ENCODE results near the gene ARSA. TPM values are rescaled to one million over a fixed set of nuclear protein-coding genes. Genes with fewer than 3 reads are reported as not detected.

ARSA gene
- total and polyA plus RNA-seq, 2 of the 13 experiments (the other 11 are each of a cell fraction or from before 2014, with no cell fraction given) = 9.0 to 11.5 TPM

- no peaks in the 10 kb centered on the region for H3K36me3 ChIP-seq (replicated peaks in 1 of 2; ENCODE audit: control insufficient read depth in 1 of 2, insufficient read depth in 2 of 2, low read length in 2 of 2)
- H2AFZ ChIP-seq (ENCODE audit: low read length) = no peak overlapping the region
- H3K4me3 ChIP-seq (replicated peaks in 1 of 3; ENCODE audit: insufficient read depth in 1 of 3, low read depth in 2 of 3, low read length in 3 of 3) = no peak overlapping the region
- in situ Hi-C loops (cut with HindIII; ENCODE audit: extremely low pct_ligation_motif_present, low pct_unique_long_range_greater_than_20kb) = no loop called here
- ChIA-PET CTCF (ENCODE audit: low intra/inter-chr PET ratio, low total read pairs) (no interaction called here), POLR2A (no interaction called here)
- peaks cover 0 to 2% of the 10 kb centered on the region in 2 experiments; a peak in 2 of 5 replicates for H3K27me3 ChIP-seq (ENCODE audit: control insufficient read depth in 1 of 2, insufficient read depth in 2 of 2, low read length in 2 of 2)
- DNase-seq (ENCODE audit: low spot score) = no peak
- FAIRE-seq = no peak
- peaks cover 15% of the 10 kb centered on the region for H3K4me1 ChIP-seq (ENCODE audit: insufficient read depth, low read length)
- no peak for TF ChIP-seq AKNA (CRISPR knock-in tag; IDR thresholded peaks at IDR 0.05; ENCODE audit: borderline replicate concordance)
- no peak for TF ChIP-seq IRF1 (CRISPR knock-in tag; IDR thresholded peaks at IDR 0.05; ENCODE audit: low read depth)
- no peak for TF ChIP-seq ARNT2 (CRISPR knock-in tag; IDR thresholded peaks at IDR 0.05; ENCODE audit: low read depth)
- TF ChIP-seq KDM6A (CRISPR knock-in tag; IDR thresholded peaks at IDR 0.05; ENCODE audit: low read depth) = no peak
- TF ChIP-seq, protein P1, sequence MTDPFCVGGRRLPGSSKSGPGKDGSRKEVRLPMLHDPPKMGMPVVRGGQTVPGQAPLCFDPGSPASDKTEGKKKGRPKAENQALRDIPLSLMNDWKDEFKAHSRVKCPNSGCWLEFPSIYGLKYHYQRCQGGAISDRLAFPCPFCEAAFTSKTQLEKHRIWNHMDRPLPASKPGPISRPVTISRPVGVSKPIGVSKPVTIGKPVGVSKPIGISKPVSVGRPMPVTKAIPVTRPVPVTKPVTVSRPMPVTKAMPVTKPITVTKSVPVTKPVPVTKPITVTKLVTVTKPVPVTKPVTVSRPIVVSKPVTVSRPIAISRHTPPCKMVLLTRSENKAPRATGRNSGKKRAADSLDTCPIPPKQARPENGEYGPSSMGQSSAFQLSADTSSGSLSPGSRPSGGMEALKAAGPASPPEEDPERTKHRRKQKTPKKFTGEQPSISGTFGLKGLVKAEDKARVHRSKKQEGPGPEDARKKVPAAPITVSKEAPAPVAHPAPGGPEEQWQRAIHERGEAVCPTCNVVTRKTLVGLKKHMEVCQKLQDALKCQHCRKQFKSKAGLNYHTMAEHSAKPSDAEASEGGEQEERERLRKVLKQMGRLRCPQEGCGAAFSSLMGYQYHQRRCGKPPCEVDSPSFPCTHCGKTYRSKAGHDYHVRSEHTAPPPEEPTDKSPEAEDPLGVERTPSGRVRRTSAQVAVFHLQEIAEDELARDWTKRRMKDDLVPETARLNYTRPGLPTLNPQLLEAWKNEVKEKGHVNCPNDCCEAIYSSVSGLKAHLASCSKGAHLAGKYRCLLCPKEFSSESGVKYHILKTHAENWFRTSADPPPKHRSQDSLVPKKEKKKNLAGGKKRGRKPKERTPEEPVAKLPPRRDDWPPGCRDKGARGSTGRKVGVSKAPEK (CRISPR knock-in tag; IDR thresholded peaks at IDR 0.05; ENCODE audit: borderline replicate concordance) = no peak
- TF ChIP-seq, protein P2, sequence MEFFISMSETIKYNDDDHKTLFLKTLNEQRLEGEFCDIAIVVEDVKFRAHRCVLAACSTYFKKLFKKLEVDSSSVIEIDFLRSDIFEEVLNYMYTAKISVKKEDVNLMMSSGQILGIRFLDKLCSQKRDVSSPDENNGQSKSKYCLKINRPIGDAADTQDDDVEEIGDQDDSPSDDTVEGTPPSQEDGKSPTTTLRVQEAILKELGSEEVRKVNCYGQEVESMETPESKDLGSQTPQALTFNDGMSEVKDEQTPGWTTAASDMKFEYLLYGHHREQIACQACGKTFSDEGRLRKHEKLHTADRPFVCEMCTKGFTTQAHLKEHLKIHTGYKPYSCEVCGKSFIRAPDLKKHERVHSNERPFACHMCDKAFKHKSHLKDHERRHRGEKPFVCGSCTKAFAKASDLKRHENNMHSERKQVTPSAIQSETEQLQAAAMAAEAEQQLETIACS (CRISPR knock-in tag; IDR thresholded peaks at IDR 0.05) = no peak
- no peak for TF ChIP-seq ZNF589 (CRISPR knock-in tag; conservative IDR thresholded peaks at IDR 0.05)
- no peak for TF ChIP-seq RFXANK (CRISPR knock-in tag; IDR thresholded peaks at IDR 0.05)
- TF ChIP-seq SIN3A (IDR thresholded peaks at IDR 0.05; ENCODE audit: borderline replicate concordance, low read depth, low read length) = no peak
- no peak for TF ChIP-seq SOX5 (CRISPR knock-in tag; IDR thresholded peaks at IDR 0.05; ENCODE audit: borderline replicate concordance)
- no peak for TF ChIP-seq EZH2 (conservative IDR thresholded peaks at IDR 0.05; ENCODE audit: low read depth, low read length)
- intact Hi-C loops (cut with micrococcal nuclease; ENCODE audit: unreplicated experiment) = no loop called here
- 97% methylated on average over 68 of the region's 103 CpGs for WGBS (ENCODE audit: low lambda C conversion rate)
- H3K4me2 ChIP-seq (ENCODE audit: low read depth, low read length) = no peak overlapping the region
- H3K27ac ChIP-seq (ENCODE audit: extremely low read length, insufficient read depth, low read length) = no peak overlapping the region
- ATAC-seq = no peak
- no peaks in the 10 kb centered on the region for H3K79me2 ChIP-seq (ENCODE audit: insufficient read depth, low read length)
- H3K9me3 ChIP-seq (ENCODE audit: low read length) = no peaks in the 10 kb centered on the region
- no peak overlapping the region for H3K9ac ChIP-seq (ENCODE audit: insufficient read depth, low read depth, low read length)
- no TSS peak for BruUV-seq (replicated peaks)
- no peaks in the 10 kb centered on the region; the same call in 1 of the 2 replicates for H4K20me1 ChIP-seq (ENCODE audit: insufficient read depth, low read length)
Measured at GRCh38 chr22:50604256-50605001, 23.5 kb downstream of the ARSA start.

Measured in HepG2 (cell line).